WTC11 (cell line): ENCODE results near the gene MMP28. TPM values are rescaled to one million over a fixed set of nuclear protein-coding genes. Genes with fewer than 3 reads are reported as not detected.

Experiments used
- ATAC-seq: fragments of 200-7000 bp; cut with Tn5 transposase; 2 replicates; pipeline ENCODE4 v1.10.0; 2021; ENCODE audit warnings: mild to moderate bottlenecking, moderate library complexity
- CTCF ChIA-PET: fragments of 300-600 bp; sonication (Branson Sonifier 250); formaldehyde crosslinking; loops from one replicate; lab custom pipeline; 2021; ENCODE audit warnings: antibody characterized with exemption; lab: Charles Lee
- POLR2A ChIA-PET: fragments of 350-600 bp; sonication (Branson Sonifier 250); formaldehyde crosslinking; loops from one replicate; lab custom pipeline; 2021; ENCODE audit warnings: antibody characterized with exemption; lab: Charles Lee
- DNase-seq: peaks from one replicate; pipeline ENCODE4 v3.0.0; 2021; ENCODE audit warnings: low spot score
- H3K27ac Mint-ChIP-seq: 2 replicates; pipeline ENCODE4 v1.8.0; 2021; ENCODE audit warnings: mixed read lengths
- H3K27me3 Mint-ChIP-seq: 2 replicates; pipeline ENCODE4 v1.8.0; 2021; ENCODE audit warnings: low read depth, mild to moderate bottlenecking, moderate library complexity, mixed read lengths
- H3K36me3 Mint-ChIP-seq: 2 replicates; pipeline ENCODE4 v1.8.0; 2021; ENCODE audit warnings: mixed read lengths
- H3K4me1 Mint-ChIP-seq: 2 replicates; pipeline ENCODE4 v1.8.0; 2022; ENCODE audit warnings: mixed read lengths
- H3K4me3 Mint-ChIP-seq: 2 replicates; pipeline ENCODE4 v1.8.0; 2021; ENCODE audit warnings: mild to moderate bottlenecking, moderate library complexity, mixed read lengths
- H3K9me3 Mint-ChIP-seq: 2 replicates; pipeline ENCODE4 v1.8.0; 2021; ENCODE audit warnings: mixed read lengths
- ATF1 ChIP-seq: sonication (generic); formaldehyde crosslinking; IDR thresholded peaks from 2 replicates; pipeline ENCODE4 v1.8.1; 2023; ENCODE audit warnings: mild to moderate bottlenecking, moderate library complexity, missing genetic modification reagents
- ATF2 ChIP-seq: sonication (generic); formaldehyde crosslinking; IDR thresholded peaks from 2 replicates; pipeline ENCODE4 v1.8.1; 2022; ENCODE audit warnings: low read depth, missing genetic modification reagents, borderline replicate concordance
- E2F4 ChIP-seq: sonication (generic); formaldehyde crosslinking; IDR thresholded peaks from 2 replicates; pipeline ENCODE4 v1.8.1; 2022; ENCODE audit warnings: low read depth, mild to moderate bottlenecking, moderate library complexity, missing genetic modification reagents, borderline replicate concordance
- GRHL2 ChIP-seq: fragments of 250-450 bp; sonication (Bioruptor Pico); IDR thresholded peaks from 2 replicates; pipeline ENCODE4 v1.8.0; 2022; ENCODE audit warnings: mild to moderate bottlenecking, moderate library complexity; ENCODE audit not compliant: insufficient replicate concordance, severe bottlenecking
- JUN ChIP-seq: sonication (generic); formaldehyde crosslinking; IDR thresholded peaks from 2 replicates; pipeline ENCODE4 v1.8.0; 2023; ENCODE audit warnings: mild to moderate bottlenecking, missing genetic modification reagents
- NR1H2 ChIP-seq: sonication (generic); formaldehyde crosslinking; IDR thresholded peaks from 2 replicates; pipeline ENCODE4 v1.9.0; 2021; ENCODE audit warnings: mild to moderate bottlenecking, moderate library complexity, missing genetic modification reagents
- RELA ChIP-seq: sonication (generic); formaldehyde crosslinking; IDR thresholded peaks from 2 replicates; pipeline ENCODE4 v1.8.1; 2022; ENCODE audit warnings: missing genetic modification reagents, mild to moderate bottlenecking, borderline replicate concordance
- SMAD3 ChIP-seq: sonication (generic); formaldehyde crosslinking; IDR thresholded peaks from 2 replicates; pipeline ENCODE4 v1.8.0; 2022; ENCODE audit warnings: missing genetic modification reagents, mild to moderate bottlenecking, borderline replicate concordance
- SP1 ChIP-seq: sonication (generic); formaldehyde crosslinking; conservative IDR thresholded peaks from 2 replicates; pipeline ENCODE4 v1.8.1; 2022; ENCODE audit warnings: missing genetic modification reagents
- TEAD1 ChIP-seq: sonication (generic); formaldehyde crosslinking; IDR thresholded peaks from 2 replicates; pipeline ENCODE4 v1.8.0; 2022; ENCODE audit warnings: mild to moderate bottlenecking, missing genetic modification reagents
- USF2 ChIP-seq: sonication (generic); formaldehyde crosslinking; IDR thresholded peaks from 2 replicates; pipeline ENCODE4 v1.8.1; 2023; ENCODE audit warnings: mild to moderate bottlenecking, missing genetic modification reagents, moderate library complexity
- ZBTB21 ChIP-seq: sonication (generic); formaldehyde crosslinking; IDR thresholded peaks from 2 replicates; pipeline ENCODE4 v1.8.1; 2023; ENCODE audit warnings: mild to moderate bottlenecking, missing genetic modification reagents, borderline replicate concordance
- ZNF121 ChIP-seq: sonication (generic); formaldehyde crosslinking; IDR thresholded peaks from 2 replicates; pipeline ENCODE4 v1.8.0; 2023; ENCODE audit warnings: missing genetic modification reagents
- ZNF219 ChIP-seq: sonication (generic); formaldehyde crosslinking; IDR thresholded peaks from 2 replicates; pipeline ENCODE4 v1.8.0; 2023; ENCODE audit warnings: missing genetic modification reagents, mild to moderate bottlenecking, borderline replicate concordance
- ZNF263 ChIP-seq: sonication (generic); formaldehyde crosslinking; IDR thresholded peaks from 2 replicates; pipeline ENCODE4 v1.8.1; 2022; ENCODE audit warnings: low read depth, mild to moderate bottlenecking, moderate library complexity, missing genetic modification reagents
- ZNF423 ChIP-seq: fragments of 250-450 bp; sonication (Bioruptor Pico); IDR thresholded peaks from 2 replicates; pipeline ENCODE4 v2.1.2; 2022; ENCODE audit warnings: mild to moderate bottlenecking, moderate library complexity
- ZNF512 ChIP-seq: sonication (generic); formaldehyde crosslinking; IDR thresholded peaks from 2 replicates; pipeline ENCODE4 v1.8.1; 2022; ENCODE audit warnings: missing genetic modification reagents, borderline replicate concordance
- ZNF671 ChIP-seq: fragments of 250-450 bp; sonication (Bioruptor Pico); IDR thresholded peaks from 2 replicates; pipeline ENCODE4 v1.8.0; 2021; ENCODE audit warnings: mild to moderate bottlenecking
- ZSCAN18 ChIP-seq: fragments of 250-450 bp; sonication (Bioruptor Pico); IDR thresholded peaks from 2 replicates; pipeline ENCODE4 v2.1.2; 2022; ENCODE audit warnings: mild to moderate bottlenecking, moderate library complexity
- total RNA-seq: library from RNA; stranded (reverse); gene quantifications from 3 replicates; pipeline ENCODE4 v1.2.3, GENCODE V29; 2021

Gene MMP28
- total RNA-seq, 1 experiment from 2014 or later = 0.22 TPM

- H3K27ac Mint-ChIP-seq = no peak overlapping the region
- no peak for DNase-seq
- H3K9me3 Mint-ChIP-seq = no peaks in the 10 kb centered on the region
- H3K4me3 Mint-ChIP-seq = no peak overlapping the region
- TF ChIP-seq RELA (CRISPR knock-in tag) = no peak
- TF ChIP-seq ZNF121 (CRISPR knock-in tag) = peak; percentile 89
- H3K27me3 Mint-ChIP-seq = peaks cover 73% of the 10 kb centered on the region
- no peak for ATAC-seq
- peaks cover 10% of the 10 kb centered on the region for H3K4me1 Mint-ChIP-seq
- POLR2A ChIA-PET = interaction anchor here (1.0 kb wide), 1 partner anchor 33 kb away, joined by 3 read pairs; no protein-coding TSS in a partner anchor
- CTCF ChIA-PET = interaction anchor here (4.0 to 6.3 kb wide), 2 partner anchors 11 to 34 kb away, joined by 16 to 53 read pairs; partner anchors contain the start of gene TAF15
- H3K36me3 Mint-ChIP-seq = no peaks in the 10 kb centered on the region
Observed at GRCh38 chr17:35797370-35797769, 1.9 kb upstream of the MMP28 start.

GRCh38 chr17:35796942-35797341, 1.5 kb upstream of the MMP28 start:
- ATAC-seq (no peak), DNase-seq (no peak)
- Mint-ChIP-seq H3K4me1 (peaks cover 10% of the 10 kb centered on the region), H3K9me3 (no peaks in the 10 kb centered on the region), H3K4me3 (no peak overlapping the region), H3K27ac (no peak overlapping the region), H3K36me3 (no peaks in the 10 kb centered on the region), H3K27me3 (peaks cover 77% of the 10 kb centered on the region)
- ChIA-PET CTCF (interaction anchor here (1.5 to 6.3 kb wide), 3 partner anchors 7 to 33 kb away, joined by 4 to 53 read pairs (median 16); partner anchors contain the start of gene TAF15), POLR2A (interaction anchor here (1.0 kb wide), 2 partner anchors 12 to 33 kb away, joined by 3 to 4 read pairs; partner anchors contain the start of gene TAF15)
- TF ChIP-seq SP1 (CRISPR knock-in tag) (no peak), GRHL2 (CRISPR knock-in tag) (no peak), NR1H2 (CRISPR knock-in tag) (no peak), USF2 (no peak), ZNF671 (no peak), ATF1 (CRISPR knock-in tag) (no peak), ZNF423 (CRISPR knock-in tag) (no peak), ZBTB21 (CRISPR knock-in tag) (no peak), TEAD1 (CRISPR knock-in tag) (no peak), ZNF512 (CRISPR knock-in tag) (no peak), ZNF263 (no peak), ZNF219 (CRISPR knock-in tag) (no peak), ATF2 (CRISPR knock-in tag) (no peak), E2F4 (no peak), JUN (CRISPR knock-in tag) (no peak), ZSCAN18 (no peak), SMAD3 (CRISPR knock-in tag) (no peak)
